Mesothelial cell of epicardium (in vitro differentiated cells): ENCODE measurements around the gene PKP1. TPM values are rescaled to one million over a fixed set of nuclear protein-coding genes. Genes with fewer than 3 reads are reported as not detected.

Experiments
- DNase-seq, 2 experiments: peaks; one replicate each; pipeline ENCODE4 v3.0.0; 2021; ENCODE audit warnings: low spot score in 2 of 2; ENCODE audit not compliant: unreplicated experiment in 2 of 2
- H3K27ac Mint-ChIP-seq: 2 replicates; pipeline ENCODE4 v1.8.0; 2021; ENCODE audit warnings: mixed read lengths
- H3K27me3 Mint-ChIP-seq: 2 replicates; pipeline ENCODE4 v1.8.0; 2021; ENCODE audit warnings: low read depth, mixed read lengths
- H3K36me3 Mint-ChIP-seq: 2 replicates; pipeline ENCODE4 v1.8.0; 2021; ENCODE audit warnings: mixed read lengths
- H3K4me1 Mint-ChIP-seq: 2 replicates; pipeline ENCODE4 v1.8.0; 2021; ENCODE audit warnings: mixed read lengths
- H3K4me3 Mint-ChIP-seq: 2 replicates; pipeline ENCODE4 v1.8.0; 2021; ENCODE audit warnings: mild to moderate bottlenecking, moderate library complexity, mixed read lengths
- H3K9me3 Mint-ChIP-seq: 2 replicates; pipeline ENCODE4 v1.8.0; 2021; ENCODE audit warnings: mixed read lengths
- CTCF ChIP-seq: fragments of 200-600 bp; sonication (generic); IDR thresholded peaks from one replicate; pipeline ENCODE4 v1.5.0; 2021; ENCODE audit warnings: antibody characterized with exemption; ENCODE audit not compliant: unreplicated experiment
- total RNA-seq: library from RNA; stranded (reverse); gene quantifications from 3 replicates; pipeline ENCODE4 v1.2.1, GENCODE V29; 2021

PKP1 gene
- total RNA-seq, 1 donor from 2014 or later = 0.54 TPM

GRCh38 chr1:201277441-201277840, 5.9 kb upstream of the PKP1 start:
- TF ChIP-seq CTCF = no peak
- H3K27ac Mint-ChIP-seq = no peak overlapping the region
- H3K27me3 Mint-ChIP-seq = peaks cover 15% of the 10 kb centered on the region
- H3K9me3 Mint-ChIP-seq = no peaks in the 10 kb centered on the region
- no peak overlapping the region for H3K4me3 Mint-ChIP-seq
- no peaks in the 10 kb centered on the region for H3K36me3 Mint-ChIP-seq
- DNase-seq = no peak
- H3K4me1 Mint-ChIP-seq = no peaks in the 10 kb centered on the region

GRCh38 chr1:201279313-201279712, 4.0 kb upstream of the PKP1 start:
- peaks cover 26% of the 10 kb centered on the region for H3K27me3 Mint-ChIP-seq
- TF ChIP-seq CTCF = no peak
- H3K4me1 Mint-ChIP-seq = peaks cover 8% of the 10 kb centered on the region
- no peaks in the 10 kb centered on the region for H3K36me3 Mint-ChIP-seq
- no peak for DNase-seq
- H3K27ac Mint-ChIP-seq = no peak overlapping the region
- H3K4me3 Mint-ChIP-seq = no peak overlapping the region
- H3K9me3 Mint-ChIP-seq = no peaks in the 10 kb centered on the region

- Mint-ChIP-seq H3K9me3 (no peaks in the 10 kb centered on the region), H3K27ac (no peak overlapping the region), H3K4me3 (no peak overlapping the region), H3K4me1 (peaks cover 8% of the 10 kb centered on the region), H3K27me3 (peaks cover 26% of the 10 kb centered on the region), H3K36me3 (no peaks in the 10 kb centered on the region)
- DNase-seq = no peak
- TF ChIP-seq CTCF = no peak
These were observed 2.4 kb upstream of the PKP1 start for GRCh38 chr1:201280884-201281283.

GRCh38 chr1:201281573-201281972, 1.7 kb upstream of the PKP1 start:
- no peaks in the 10 kb centered on the region for H3K36me3 Mint-ChIP-seq

GRCh38 chr1:201282216-201282615, 1.1 kb upstream of the PKP1 start:
- TF ChIP-seq CTCF = no peak
- Mint-ChIP-seq H3K4me3 (no peak overlapping the region), H3K9me3 (no peaks in the 10 kb centered on the region), H3K4me1 (peaks cover 8% of the 10 kb centered on the region), H3K27me3 (peaks cover 28% of the 10 kb centered on the region), H3K27ac (no peak overlapping the region), H3K36me3 (no peaks in the 10 kb centered on the region)
- DNase-seq = no peak

More at GRCh38 chr1:201281573-201281972, 1.7 kb upstream of the PKP1 start:
- Mint-ChIP-seq H3K4me1 (peaks cover 8% of the 10 kb centered on the region), H3K27ac (no peak overlapping the region), H3K4me3 (no peak overlapping the region), H3K27me3 (peaks cover 28% of the 10 kb centered on the region), H3K9me3 (no peaks in the 10 kb centered on the region)
- no peak for DNase-seq
- TF ChIP-seq CTCF = no peak
